ENCODE measurements around the gene RAB7B. TPM values are rescaled to one million over a fixed set of nuclear protein-coding genes. Genes with fewer than 3 reads are reported as not detected.

The RAB7B gene
- total and polyA plus RNA-seq, 2 of the 4 experiments (the other 2 are of a cell fraction): 9.1 to 14.7 TPM

GRCh38 chr1:205980237-205980870 is 22.8 kb downstream of the RAB7B start:
- TF ChIP-seq, protein P1, sequence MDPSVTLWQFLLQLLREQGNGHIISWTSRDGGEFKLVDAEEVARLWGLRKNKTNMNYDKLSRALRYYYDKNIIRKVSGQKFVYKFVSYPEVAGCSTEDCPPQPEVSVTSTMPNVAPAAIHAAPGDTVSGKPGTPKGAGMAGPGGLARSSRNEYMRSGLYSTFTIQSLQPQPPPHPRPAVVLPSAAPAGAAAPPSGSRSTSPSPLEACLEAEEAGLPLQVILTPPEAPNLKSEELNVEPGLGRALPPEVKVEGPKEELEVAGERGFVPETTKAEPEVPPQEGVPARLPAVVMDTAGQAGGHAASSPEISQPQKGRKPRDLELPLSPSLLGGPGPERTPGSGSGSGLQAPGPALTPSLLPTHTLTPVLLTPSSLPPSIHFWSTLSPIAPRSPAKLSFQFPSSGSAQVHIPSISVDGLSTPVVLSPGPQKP (IDR thresholded peaks at IDR 0.05; ENCODE audit: borderline replicate concordance, low read depth, low read length): no peak
- no peak for TF ChIP-seq CTCF (conservative IDR thresholded peaks at IDR 0.05; ENCODE audit: low read depth, low read length)
- no peak for TF ChIP-seq MAFK (IDR thresholded peaks at IDR 0.05; ENCODE audit: low read depth, low read length)
- no peak for TF ChIP-seq SMC3 (IDR thresholded peaks at IDR 0.05; ENCODE audit: low read depth, low read length)
- TF ChIP-seq BHLHE40 (IDR thresholded peaks at IDR 0.05; ENCODE audit: low read depth, low read length): no peak
- TF ChIP-seq CHD1 (IDR thresholded peaks at IDR 0.05; ENCODE audit: low read depth, low read length): no peak
- no peak for TF ChIP-seq RFX5 (IDR thresholded peaks at IDR 0.05; ENCODE audit: low read depth, low read length)
- TF ChIP-seq MAZ (IDR thresholded peaks at IDR 0.05; ENCODE audit: borderline replicate concordance, low read depth, low read length): no peak
- no peak for TF ChIP-seq POLR2A (IDR thresholded peaks at IDR 0.05; ENCODE audit: low read depth, low read length)
- TF ChIP-seq, protein P2, sequence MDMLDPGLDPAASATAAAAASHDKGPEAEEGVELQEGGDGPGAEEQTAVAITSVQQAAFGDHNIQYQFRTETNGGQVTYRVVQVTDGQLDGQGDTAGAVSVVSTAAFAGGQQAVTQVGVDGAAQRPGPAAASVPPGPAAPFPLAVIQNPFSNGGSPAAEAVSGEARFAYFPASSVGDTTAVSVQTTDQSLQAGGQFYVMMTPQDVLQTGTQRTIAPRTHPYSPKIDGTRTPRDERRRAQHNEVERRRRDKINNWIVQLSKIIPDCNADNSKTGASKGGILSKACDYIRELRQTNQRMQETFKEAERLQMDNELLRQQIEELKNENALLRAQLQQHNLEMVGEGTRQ (IDR thresholded peaks at IDR 0.05; ENCODE audit: low read depth, low read length): no peak
- no peaks in the 10 kb centered on the region for H3K79me1 ChIP-seq (ENCODE audit: low read depth in 1 of 2, low read length in 2 of 2)
- H4K91ac ChIP-seq (ENCODE audit: insufficient read depth, low read depth, low read length): no peak overlapping the region
- H4K5ac ChIP-seq (ENCODE audit: low read depth, low read length): no peak overlapping the region
- no peak overlapping the region for H2BK15ac ChIP-seq (ENCODE audit: low read depth, low read length)
- no peaks in the 10 kb centered on the region; the same call in 1 of the 2 replicates for H3K36me3 ChIP-seq (ENCODE audit: control insufficient read depth, insufficient read depth, low read length)
- no peak overlapping the region for H2BK120ac ChIP-seq (ENCODE audit: low read depth, low read length)
- H3K4me1 ChIP-seq (ENCODE audit: control insufficient read depth, insufficient read depth, low read length): no peaks in the 10 kb centered on the region
- H2AK5ac ChIP-seq (ENCODE audit: low read depth, low read length): no peak overlapping the region
- no peak overlapping the region for H4K8ac ChIP-seq (ENCODE audit: low read depth in 2 of 2, low read length in 2 of 2)
- no peak overlapping the region for H3K56ac ChIP-seq (ENCODE audit: extremely low read depth, insufficient read depth, low read length)
- H3K4me3 ChIP-seq (ENCODE audit: insufficient read depth, low read depth, low read length): no peak overlapping the region
- no peak overlapping the region for H3K14ac ChIP-seq (replicated peaks; ENCODE audit: low read depth, low read length)
- H3K27ac ChIP-seq (ENCODE audit: insufficient read depth, low read length): no peak overlapping the region
- in situ Hi-C loops (cut with MboI; ENCODE audit: low sequenced_read_pairs): loop anchor here (5.0 to 10.0 kb wide), 3 partner anchors 122 to 326 kb away; no protein-coding TSS in a partner anchor
- no peak overlapping the region for H2BK5ac ChIP-seq (ENCODE audit: low read depth, low read length, poor library complexity, severe bottlenecking)
- H3K9me3 ChIP-seq (ENCODE audit: control insufficient read depth, insufficient read depth, low read length): no peaks in the 10 kb centered on the region
- POLR2A ChIA-PET (ENCODE audit: unreplicated experiment): interaction anchor here (0.5 kb wide), 1 partner anchor 56 kb away, joined by 3 read pairs; no protein-coding TSS in a partner anchor
- intact Hi-C loops (cut with micrococcal nuclease): no loop called here
- no peak overlapping the region for H2AK9ac ChIP-seq (replicated peaks; ENCODE audit: low read depth, low read length, poor library complexity)
- H3K9me1 ChIP-seq (ENCODE audit: insufficient read depth, low read length): no peaks in the 10 kb centered on the region
- no peaks in the 10 kb centered on the region for H3K27me3 ChIP-seq (ENCODE audit: control insufficient read depth, insufficient read depth, low read length)
- no peak overlapping the region for H2BK20ac ChIP-seq (ENCODE audit: low read depth, low read length)
- H3K4me2 ChIP-seq (ENCODE audit: low read depth, low read length): no peak overlapping the region
- no peak overlapping the region for H2AFZ ChIP-seq (replicated peaks; ENCODE audit: low read length, poor library complexity)
- ATAC-seq (ENCODE audit: low read depth) (no peak), DNase-seq (no peak)
- no peak overlapping the region for H3K4ac ChIP-seq (ENCODE audit: low read depth, low read length)
- H3K9ac ChIP-seq (ENCODE audit: low read depth, low read length): no peak overlapping the region
- 85% methylated on average over 2 of the region's 3 CpGs; no CpG with 5 or more reads in 1 of the 2 experiments for WGBS, 2 experiments (ENCODE audit: extremely low coverage in 2 of 2, insufficient read length in 1 of 2)
- H3K18ac ChIP-seq (ENCODE audit: low read depth, low read length): no peak overlapping the region
- CTCF ChIA-PET: interaction anchor here (1.0 kb wide), 1 partner anchor 123 kb away, joined by 8 read pairs; no protein-coding TSS in a partner anchor
- H4K20me1 ChIP-seq (ENCODE audit: insufficient read depth, low read length): no peaks in the 10 kb centered on the region; the same call in 1 of the 2 replicates
- no peak overlapping the region for H3K23ac ChIP-seq (ENCODE audit: low read depth, low read length)
- dilution Hi-C loops (cut with HindIII; ENCODE audit: low sequenced_read_pairs, unreplicated experiment): no loop called here
- no TSS peak for BruUV-seq (replicated peaks)

Data from IMR-90 (cell line).